Measurements from ENCODE around the gene NUDT4.

The NUDT4 gene

DNA sequence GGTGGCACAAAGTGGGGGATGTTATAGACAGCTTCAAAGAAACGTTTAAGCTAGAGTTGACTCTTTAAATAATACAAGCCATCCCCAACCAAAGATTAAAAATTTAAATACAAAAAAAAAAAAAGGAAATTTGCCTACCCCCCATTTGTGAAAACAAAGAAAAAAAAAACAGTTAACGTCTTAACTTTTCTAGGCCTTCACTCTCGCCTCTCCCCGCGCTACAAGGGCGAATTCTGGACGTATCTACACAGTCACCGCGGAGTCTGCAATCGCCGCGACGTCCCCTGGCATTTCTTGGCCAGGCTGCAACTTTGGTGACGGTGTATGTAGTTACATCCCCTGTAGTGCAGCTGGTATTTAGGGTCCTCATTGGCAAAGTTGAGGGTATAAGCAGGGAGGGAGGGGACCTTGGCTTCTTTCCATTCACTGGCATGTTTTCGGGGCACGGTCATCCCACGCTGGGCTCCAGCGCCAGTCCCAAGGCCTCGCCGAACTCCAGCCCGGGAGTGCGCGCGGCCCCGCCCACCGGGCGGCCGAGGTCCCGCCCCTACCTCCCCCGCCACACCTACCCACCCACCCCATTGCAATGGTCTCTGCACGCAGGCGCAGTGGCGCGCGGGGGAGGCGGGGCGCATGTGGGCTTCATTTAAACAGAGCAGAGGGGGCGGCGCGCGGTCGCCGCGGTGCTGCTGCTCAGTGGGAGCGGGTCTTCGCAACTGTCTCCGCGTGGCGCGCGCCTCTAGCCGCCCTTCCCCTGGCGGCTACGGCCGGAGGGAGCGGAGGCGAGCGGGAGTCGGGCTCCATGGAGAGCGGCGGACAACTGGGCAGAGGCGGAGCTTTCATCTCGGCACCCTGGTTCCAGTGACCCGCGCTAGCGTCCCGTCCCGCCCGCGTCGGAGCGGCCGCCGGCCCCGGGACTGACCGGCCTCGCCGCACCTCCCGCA lies at the start of gene NUDT4:
TSS of gene NUDT4 (plus strand) at position 674 of the 944 bp plus-strand sequence. CDS start 398 bp downstream, outside the sequence.
- peak; percentile 91 for DNase-seq (ENCODE audit: low read depth)
- TF ChIP-seq, protein P1, sequence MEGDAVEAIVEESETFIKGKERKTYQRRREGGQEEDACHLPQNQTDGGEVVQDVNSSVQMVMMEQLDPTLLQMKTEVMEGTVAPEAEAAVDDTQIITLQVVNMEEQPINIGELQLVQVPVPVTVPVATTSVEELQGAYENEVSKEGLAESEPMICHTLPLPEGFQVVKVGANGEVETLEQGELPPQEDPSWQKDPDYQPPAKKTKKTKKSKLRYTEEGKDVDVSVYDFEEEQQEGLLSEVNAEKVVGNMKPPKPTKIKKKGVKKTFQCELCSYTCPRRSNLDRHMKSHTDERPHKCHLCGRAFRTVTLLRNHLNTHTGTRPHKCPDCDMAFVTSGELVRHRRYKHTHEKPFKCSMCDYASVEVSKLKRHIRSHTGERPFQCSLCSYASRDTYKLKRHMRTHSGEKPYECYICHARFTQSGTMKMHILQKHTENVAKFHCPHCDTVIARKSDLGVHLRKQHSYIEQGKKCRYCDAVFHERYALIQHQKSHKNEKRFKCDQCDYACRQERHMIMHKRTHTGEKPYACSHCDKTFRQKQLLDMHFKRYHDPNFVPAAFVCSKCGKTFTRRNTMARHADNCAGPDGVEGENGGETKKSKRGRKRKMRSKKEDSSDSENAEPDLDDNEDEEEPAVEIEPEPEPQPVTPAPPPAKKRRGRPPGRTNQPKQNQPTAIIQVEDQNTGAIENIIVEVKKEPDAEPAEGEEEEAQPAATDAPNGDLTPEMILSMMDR (conservative IDR thresholded peaks at IDR 0.05; ENCODE audit: low read length), result no peak
- peak within 1 kb of the TSS; percentile 81 for H3K4me3 ChIP-seq (ENCODE audit: low read length)

DNA sequence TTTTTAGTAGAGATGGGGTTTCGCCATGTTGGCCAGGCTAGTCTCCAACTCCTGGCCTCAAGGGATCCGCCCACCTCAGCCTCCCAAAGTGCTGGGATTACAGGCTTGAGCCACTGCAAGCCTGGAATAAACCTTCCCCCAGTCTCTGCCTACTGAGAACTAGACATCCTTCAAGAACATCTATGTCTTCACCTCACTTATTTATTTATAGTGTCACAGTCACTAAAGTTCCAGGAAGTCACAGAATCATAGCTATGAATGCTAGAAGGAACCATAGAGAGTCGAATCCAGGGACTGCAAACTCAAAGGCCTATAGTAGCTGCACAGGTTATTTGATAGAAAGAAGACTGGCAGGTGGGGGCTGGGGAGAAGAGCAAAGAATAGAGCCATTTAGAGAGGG lies 44.7 kb upstream of the NUDT4 start:
- no peak for DNase-seq (ENCODE audit: low read depth)
- H3K4me3 ChIP-seq (ENCODE audit: low read length), result no peak overlapping the region
- TF ChIP-seq, protein P1 (conservative IDR thresholded peaks at IDR 0.05; ENCODE audit: low read length), result no peak

DNA sequence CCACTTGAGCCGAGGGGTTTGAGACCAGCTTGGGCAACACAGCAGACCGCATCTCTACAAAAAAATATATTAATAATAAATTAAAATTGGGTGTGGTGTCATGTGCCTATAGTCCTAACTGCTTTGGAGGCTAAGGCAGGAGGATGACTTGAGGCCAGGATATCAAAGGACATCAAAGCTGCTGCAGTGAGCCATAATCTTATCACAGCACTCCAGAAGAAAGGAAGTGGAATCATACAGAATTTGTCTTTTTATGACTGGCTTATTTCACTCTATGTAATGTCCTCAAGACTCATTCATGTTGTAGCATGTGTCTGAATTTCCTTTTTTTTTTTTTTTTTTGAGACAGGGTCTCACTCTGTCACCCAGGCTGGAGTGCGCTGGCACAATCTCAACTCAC lies 43.9 kb upstream of the NUDT4 start:
- TF ChIP-seq, protein P1 (conservative IDR thresholded peaks at IDR 0.05; ENCODE audit: low read length), result no peak
- H3K4me3 ChIP-seq (ENCODE audit: low read length), result no peak overlapping the region
- no peak for DNase-seq (ENCODE audit: low read depth)

DNA sequence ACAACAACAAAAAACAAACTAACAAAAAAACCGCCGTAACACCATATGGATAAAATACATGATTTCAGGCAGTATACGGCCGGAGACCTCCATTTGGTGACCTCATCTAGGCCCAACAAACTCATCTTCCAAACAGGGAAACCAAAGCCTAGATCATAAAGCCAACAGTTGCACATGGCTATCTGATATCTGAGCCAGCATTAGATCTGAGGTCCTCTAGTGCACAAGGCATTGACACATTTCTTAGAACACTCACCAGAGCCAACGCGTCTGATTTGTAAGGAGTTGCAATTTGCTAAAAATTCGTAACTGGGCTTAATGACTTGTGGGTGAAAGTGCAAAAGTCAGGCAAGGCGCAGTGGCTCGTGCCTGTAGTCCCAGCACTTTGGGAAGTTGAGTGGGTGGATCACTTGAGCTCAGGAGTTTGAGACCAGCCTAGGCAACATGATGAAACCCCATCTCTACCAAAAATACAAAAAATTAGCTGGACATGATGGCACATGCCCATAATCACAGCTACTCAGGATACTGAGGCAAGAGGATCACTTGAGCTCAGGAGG lies 42.0 kb upstream of the NUDT4 start:
- TF ChIP-seq, protein P1 (conservative IDR thresholded peaks at IDR 0.05; ENCODE audit: low read length), result no peak
- no peak overlapping the region for H3K4me3 ChIP-seq (ENCODE audit: low read length)
- no peak for DNase-seq (ENCODE audit: low read depth)

DNA sequence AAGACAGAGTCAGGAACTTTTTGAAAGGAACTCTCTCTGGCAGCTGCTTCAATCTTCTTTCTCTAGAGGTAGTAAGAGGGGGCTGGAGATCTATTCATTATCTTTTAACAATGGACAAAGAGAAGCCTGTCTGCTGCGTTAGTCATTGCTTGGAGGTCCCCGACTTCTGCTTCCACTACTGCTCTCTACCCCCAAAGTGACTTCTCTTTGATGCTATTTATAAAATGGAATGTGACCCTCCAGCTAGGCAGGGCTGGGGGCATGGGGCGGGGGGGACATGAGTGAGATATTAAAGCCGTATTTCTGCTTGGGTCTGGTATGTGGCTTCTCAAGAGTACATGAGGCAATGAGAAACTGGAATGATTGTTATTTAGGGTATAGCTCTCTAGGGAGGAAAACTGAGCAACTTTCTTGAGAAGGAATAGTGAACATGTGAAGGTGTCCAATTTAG lies 41.4 kb upstream of the NUDT4 start:
- H3K4me3 ChIP-seq (ENCODE audit: low read length), result no peak overlapping the region
- TF ChIP-seq, protein P1 (conservative IDR thresholded peaks at IDR 0.05; ENCODE audit: low read length), result no peak
- DNase-seq (ENCODE audit: low read depth), result peak; percentile 35

DNA sequence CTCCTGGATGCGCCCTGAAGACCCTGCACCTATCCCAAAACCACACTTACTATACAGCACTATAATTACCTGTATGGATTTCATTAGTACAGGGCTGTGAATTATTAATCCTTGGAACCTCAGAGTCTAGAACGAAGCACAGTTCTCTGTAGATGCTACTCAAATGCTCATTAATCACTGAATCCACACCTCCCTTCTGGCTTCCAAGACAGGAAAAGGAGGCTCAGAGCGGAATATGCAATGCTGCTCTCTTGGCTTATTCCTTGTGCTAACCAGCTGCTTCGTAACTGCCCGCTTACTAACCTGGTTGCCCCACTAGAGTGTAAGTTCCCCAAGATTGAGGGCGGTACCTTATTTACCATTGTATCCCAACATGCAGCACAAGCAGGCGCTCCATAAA lies 39.1 kb upstream of the NUDT4 start:
- TF ChIP-seq, protein P1 (conservative IDR thresholded peaks at IDR 0.05; ENCODE audit: low read length), result no peak
- DNase-seq (ENCODE audit: low read depth), result no peak
- no peak overlapping the region for H3K4me3 ChIP-seq (ENCODE audit: low read length)

All from AG10803 (cell line).